ENCODE measurements around the gene TIMM8B. TPM values are rescaled to one million over a fixed set of nuclear protein-coding genes. Genes with fewer than 3 reads are reported as not detected.

The TIMM8B gene
- total and polyA plus RNA-seq, 2 of the 4 experiments (the other 2 are of a cell fraction): 35.5 to 103 TPM

GRCh38 chr11:112097734-112098528 lies 11.4 kb upstream of the TIMM8B start (continued):
- TF ChIP-seq, protein P1, sequence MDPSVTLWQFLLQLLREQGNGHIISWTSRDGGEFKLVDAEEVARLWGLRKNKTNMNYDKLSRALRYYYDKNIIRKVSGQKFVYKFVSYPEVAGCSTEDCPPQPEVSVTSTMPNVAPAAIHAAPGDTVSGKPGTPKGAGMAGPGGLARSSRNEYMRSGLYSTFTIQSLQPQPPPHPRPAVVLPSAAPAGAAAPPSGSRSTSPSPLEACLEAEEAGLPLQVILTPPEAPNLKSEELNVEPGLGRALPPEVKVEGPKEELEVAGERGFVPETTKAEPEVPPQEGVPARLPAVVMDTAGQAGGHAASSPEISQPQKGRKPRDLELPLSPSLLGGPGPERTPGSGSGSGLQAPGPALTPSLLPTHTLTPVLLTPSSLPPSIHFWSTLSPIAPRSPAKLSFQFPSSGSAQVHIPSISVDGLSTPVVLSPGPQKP (IDR thresholded peaks at IDR 0.05; ENCODE audit: borderline replicate concordance, low read depth, low read length): no peak

- H3K56ac ChIP-seq (ENCODE audit: extremely low read depth, insufficient read depth, low read length): peak overlapping the region; percentile 29; the same call in 1 of the 2 replicates
- peak; percentile 83 for ATAC-seq (ENCODE audit: low read depth)
- TF ChIP-seq BHLHE40 (IDR thresholded peaks at IDR 0.05; ENCODE audit: low read depth, low read length): 0 out of 2 replicates have a peak, but pooled peaks have one; percentile 21
- TF ChIP-seq FOS (IDR thresholded peaks at IDR 0.05; ENCODE audit: low read depth, low read length): peak; percentile 41; the same call in 1 of the 2 replicates
- TF ChIP-seq, protein P2, sequence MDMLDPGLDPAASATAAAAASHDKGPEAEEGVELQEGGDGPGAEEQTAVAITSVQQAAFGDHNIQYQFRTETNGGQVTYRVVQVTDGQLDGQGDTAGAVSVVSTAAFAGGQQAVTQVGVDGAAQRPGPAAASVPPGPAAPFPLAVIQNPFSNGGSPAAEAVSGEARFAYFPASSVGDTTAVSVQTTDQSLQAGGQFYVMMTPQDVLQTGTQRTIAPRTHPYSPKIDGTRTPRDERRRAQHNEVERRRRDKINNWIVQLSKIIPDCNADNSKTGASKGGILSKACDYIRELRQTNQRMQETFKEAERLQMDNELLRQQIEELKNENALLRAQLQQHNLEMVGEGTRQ (IDR thresholded peaks at IDR 0.05; ENCODE audit: low read depth, low read length): no peak
- H2AK9ac ChIP-seq (replicated peaks; ENCODE audit: low read depth, low read length, poor library complexity): no peak overlapping the region
- peak overlapping the region; percentile 38; the same call in 1 of the 2 replicates for H3K27ac ChIP-seq (ENCODE audit: insufficient read depth, low read length)
- peak overlapping the region; percentile 98; the same call in 1 of the 2 replicates for H3K18ac ChIP-seq (ENCODE audit: low read depth, low read length)
- H4K91ac ChIP-seq (ENCODE audit: insufficient read depth, low read depth, low read length): peak overlapping the region; percentile 57; the same call in 1 of the 2 replicates
- peaks cover 15% of the 10 kb centered on the region; the same call in 1 of the 2 replicates for H3K9me1 ChIP-seq (ENCODE audit: insufficient read depth, low read length)
- no peak overlapping the region for H2AK5ac ChIP-seq (ENCODE audit: low read depth, low read length)
- no peak overlapping the region for H3K4me3 ChIP-seq (ENCODE audit: insufficient read depth, low read depth, low read length)
- no peaks in the 10 kb centered on the region for H4K20me1 ChIP-seq (ENCODE audit: insufficient read depth, low read length)
- peak overlapping the region in 1 of 2 experiments; percentile 53; a peak in 2 of 4 replicates for H4K8ac ChIP-seq (ENCODE audit: low read depth in 2 of 2, low read length in 2 of 2)
- H3K14ac ChIP-seq (replicated peaks; ENCODE audit: low read depth, low read length): no peak overlapping the region
- in situ Hi-C loops (cut with MboI; ENCODE audit: low sequenced_read_pairs) (no loop called here), intact Hi-C loops (cut with micrococcal nuclease) (no loop called here), dilution Hi-C loops (cut with HindIII; ENCODE audit: low sequenced_read_pairs, unreplicated experiment) (no loop called here)
- no peaks in the 10 kb centered on the region for H3K9me3 ChIP-seq (ENCODE audit: control insufficient read depth, insufficient read depth, low read length)
- peak overlapping the region; percentile 90; the same call in 1 of the 2 replicates for H3K4ac ChIP-seq (ENCODE audit: low read depth, low read length)
- 0 out of 3 replicates have a peak overlapping the region, but pooled peaks have one; percentile 43 for H2BK15ac ChIP-seq (ENCODE audit: low read depth, low read length)
- H4K5ac ChIP-seq (ENCODE audit: low read depth, low read length): peak overlapping the region; percentile 6; the same call in 1 of the 2 replicates
- peaks cover 19% of the 10 kb centered on the region for H3K36me3 ChIP-seq (ENCODE audit: control insufficient read depth, insufficient read depth, low read length)
- H3K23ac ChIP-seq (ENCODE audit: low read depth, low read length): no peak overlapping the region
- peaks cover 22 to 33% of the 10 kb centered on the region in 2 experiments; a peak in 3 of 4 replicates for H3K79me1 ChIP-seq (ENCODE audit: low read depth in 1 of 2, low read length in 2 of 2)
- H2BK5ac ChIP-seq (ENCODE audit: low read depth, low read length, poor library complexity, severe bottlenecking): peak overlapping the region; percentile 94
- no peak overlapping the region for H2AFZ ChIP-seq (replicated peaks; ENCODE audit: low read length, poor library complexity)
- H3K4me1 ChIP-seq (ENCODE audit: control insufficient read depth, insufficient read depth, low read length): peaks cover 21% of the 10 kb centered on the region
- no peaks in the 10 kb centered on the region for H3K27me3 ChIP-seq (ENCODE audit: control insufficient read depth, insufficient read depth, low read length)
- ChIA-PET POLR2A (ENCODE audit: unreplicated experiment) (no interaction called here), CTCF (interaction anchor here (1.2 kb wide), 1 partner anchor 79 kb away, joined by 4 read pairs; the partner anchor contains the start of gene BCO2)
- peak; percentile 81 for DNase-seq
- H2BK120ac ChIP-seq (ENCODE audit: low read depth, low read length): peak overlapping the region; percentile 82; the same call in 1 of the 2 replicates
- 0 out of 2 replicates have a peak overlapping the region, but pooled peaks have one; percentile 12 for H2BK20ac ChIP-seq (ENCODE audit: low read depth, low read length)
- no TSS peak for BruUV-seq (replicated peaks)
- H3K4me2 ChIP-seq (ENCODE audit: low read depth, low read length): peak overlapping the region; percentile 7; the same call in 1 of the 2 replicates
- H3K9ac ChIP-seq (ENCODE audit: low read depth, low read length): no peak overlapping the region
Measured at GRCh38 chr11:112096194-112096593, 9.6 kb upstream of the TIMM8B start.

All from IMR-90 (cell line).